B cell (primary cell): ENCODE data around the gene CCNE1. TPM values are rescaled to one million over a fixed set of nuclear protein-coding genes. Genes with fewer than 3 reads are reported as not detected.

Experiments used
- ATAC-seq: fragments of 200-7000 bp; cut with Tn5 transposase; one replicate; pipeline ENCODE4 v1.10.0; 2021; ENCODE audit warnings: low read depth, mild to moderate bottlenecking, moderate number of reproducible peaks, moderate library complexity
- CTCF ChIA-PET: fragments of 350-600 bp; sonication (Branson Sonifier 250); formaldehyde crosslinking; loops from one replicate; lab custom pipeline; 2021; ENCODE audit warnings: antibody characterized with exemption, inconsistent platforms; lab: Charles Lee
- POLR2A ChIA-PET: fragments of 350-600 bp; sonication (Branson Sonifier 250); formaldehyde crosslinking; loops from one replicate; lab custom pipeline; 2021; ENCODE audit warnings: antibody characterized with exemption; lab: Charles Lee
- DNase-seq: peaks from one replicate; pipeline ENCODE4 v3.0.0; 2013
- H2AFZ ChIP-seq: 2 replicates; pipeline ENCODE4 v1.6.1; 2012; ENCODE audit warnings: mild to moderate bottlenecking, low read depth, low read length; ENCODE audit not compliant: insufficient read depth, poor library complexity, severe bottlenecking
- H3K27ac ChIP-seq, 2 donors: 1 replicate in 1 of 2; 2 replicates in 1 of 2; pipeline ENCODE4 v1.5.1; 2012 to 2013; ENCODE audit warnings: low read length in 2 of 2, mild to moderate bottlenecking in 2 of 2, moderate library complexity in 1 of 2
- H3K27me3 ChIP-seq, 4 experiments: fragments of 200-600 bp in 1 of 4; sonication (generic) in 1 of 4; replicated peaks in 1 of 4; 1 replicate in 2 of 4; 2 replicates in 2 of 4; pipeline versions ENCODE4 v1.6.1 to v1.7.0; 2013 to 2016; ENCODE audit warnings: low read length in 3 of 4, mild to moderate bottlenecking in 2 of 4, mixed read lengths in 1 of 4, moderate library complexity in 1 of 4; ENCODE audit not compliant: insufficient read depth in 4 of 4, control insufficient read depth in 3 of 4; ENCODE audit errors: control extremely low read depth in 1 of 4
- H3K36me3 ChIP-seq, 2 experiments: replicated peaks in 1 of 2; 1 replicate in 1 of 2; 2 replicates in 1 of 2; pipeline versions ENCODE4 v1.6.1 to v1.7.1; 2013; ENCODE audit warnings: low read length in 1 of 2; ENCODE audit not compliant: insufficient read depth in 2 of 2, control insufficient read depth in 1 of 2; ENCODE audit errors: control extremely low read depth in 1 of 2, extremely low read depth in 1 of 2
- H3K4me1 ChIP-seq, 2 donors: fragments of 200-600 bp in 1 of 2; sonication (generic) in 1 of 2; 1 replicate in 1 of 2; 2 replicates in 1 of 2; pipeline versions ENCODE4 v1.5.1 to v1.6.1; 2013 to 2017; ENCODE audit warnings: low read length in 2 of 2; ENCODE audit not compliant: control insufficient read depth in 2 of 2, insufficient read depth in 2 of 2
- H3K4me2 ChIP-seq: replicated peaks from 2 replicates; pipeline ENCODE3; 2012; ENCODE audit warnings: mild to moderate bottlenecking, low read depth, low read length; ENCODE audit not compliant: poor library complexity, severe bottlenecking
- H3K4me3 ChIP-seq, 5 experiments: fragments of 200-600 bp in 1 of 5; sonication (generic) in 1 of 5; 1 replicate in 3 of 5; 2 replicates in 2 of 5; pipeline versions ENCODE4 v1.5.1 to v1.7.0; 2011 to 2016; ENCODE audit warnings: low read length in 4 of 5, mild to moderate bottlenecking in 4 of 5, low read depth in 2 of 5, control low read depth in 1 of 5, moderate library complexity in 1 of 5; ENCODE audit not compliant: insufficient read depth in 1 of 5; ENCODE audit errors: control extremely low read depth in 1 of 5, extremely low read depth in 1 of 5
- H3K79me2 ChIP-seq: fragments of 200-600 bp; sonication (generic); one replicate; pipeline ENCODE4 v1.6.0; 2016; ENCODE audit warnings: low read length; ENCODE audit not compliant: control insufficient read depth, insufficient read depth
- H3K9ac ChIP-seq: fragments of 200-600 bp; sonication (generic); 2 replicates; pipeline ENCODE4 v1.6.1; 2017; ENCODE audit warnings: mild to moderate bottlenecking, low read length, moderate library complexity
- H3K9me3 ChIP-seq, 3 donors: one replicate each; pipeline versions ENCODE4 v1.6.1 to v1.7.1; 2013; ENCODE audit warnings: low read length in 2 of 3; ENCODE audit not compliant: control insufficient read depth in 2 of 3, insufficient read depth in 1 of 3; ENCODE audit errors: control extremely low read depth in 1 of 3
- H4K20me1 ChIP-seq: 2 replicates; pipeline ENCODE4 v1.6.0; 2012; ENCODE audit warnings: mild to moderate bottlenecking, low read length; ENCODE audit not compliant: insufficient read depth, control insufficient read depth, poor library complexity, severe bottlenecking
- H3K27ac Mint-ChIP-seq: one replicate; pipeline ENCODE4 v1.8.0; 2021; ENCODE audit warnings: mixed read lengths
- H3K27me3 Mint-ChIP-seq: one replicate; pipeline ENCODE4 v1.8.0; 2021; ENCODE audit warnings: mixed read lengths
- H3K4me1 Mint-ChIP-seq: one replicate; pipeline ENCODE4 v1.8.0; 2021; ENCODE audit warnings: mixed read lengths
- H3K4me3 Mint-ChIP-seq: one replicate; pipeline ENCODE4 v1.8.0; 2021; ENCODE audit warnings: mixed read lengths
- H3K9me3 Mint-ChIP-seq: one replicate; pipeline ENCODE4 v1.8.0; 2022; ENCODE audit warnings: mixed read lengths; ENCODE audit not compliant: insufficient read depth
- CTCF ChIP-seq: fragments of 200-600 bp; IDR thresholded peaks from one replicate; pipeline ENCODE4 v1.8.0; 2022; ENCODE audit warnings: antibody characterized with exemption, mild to moderate bottlenecking
- EZH2 ChIP-seq: IDR thresholded peaks from 2 replicates; pipeline ENCODE4 v1.6.1; 2012; ENCODE audit warnings: borderline replicate concordance, low read depth, mild to moderate bottlenecking, moderate library complexity, low read length; ENCODE audit not compliant: insufficient read depth, poor library complexity, severe bottlenecking
- WGBS: methylation state at CpG from one replicate; pipeline ENCODE4 v1.1.5; 2013; ENCODE audit warnings: missing lambda C conversion rate; ENCODE audit not compliant: insufficient coverage; 5-methylcytosine and 5-hydroxymethylcytosine counted together
- intact Hi-C: fragments of 100-400 bp; cut with micrococcal nuclease; formaldehyde crosslinking; loops from one replicate; pipeline ENCODE4 v1.10.0; 2022
- polyA plus RNA-seq: library from polyadenylated mRNA; depleted of rRNA; stranded (reverse); fragments of >200 nt; gene quantifications from 2 replicates; pipeline ENCODE4 v1.2.3, GENCODE V29; 2012
- total RNA-seq, 2 donors: library from RNA; stranded (reverse); fragments of 120-200 nt in 1 of 2; gene quantifications; 1 replicate in 1 of 2; 2 replicates in 1 of 2; pipeline versions ENCODE4 v1.2.3 to v1.2.4, GENCODE V29; 2013 to 2022

CCNE1 gene
- total and polyA plus RNA-seq, 2 donors (not counting 1 experiment from before 2014, with no cell fraction given) = 2.5 to 2.8 TPM

GRCh38 chr19:29769997-29770396 is 41.8 kb upstream of the CCNE1 start:
- Histone ChIP-seq H3K9ac (no peak overlapping the region), H3K4me3 (no peak overlapping the region), H3K4me1 (no peaks in the 10 kb centered on the region), H3K27me3 (no peaks in the 10 kb centered on the region), H3K79me2 (no peaks in the 10 kb centered on the region), H3K27ac (no peak overlapping the region), H3K36me3 (no peaks in the 10 kb centered on the region), H3K9me3 (no peaks in the 10 kb centered on the region), H4K20me1 (no peaks in the 10 kb centered on the region), H2AFZ (no peak overlapping the region), H3K4me2 (no peak overlapping the region)
- Mint-ChIP-seq H3K27ac (no peak overlapping the region), H3K27me3 (peaks cover 15% of the 10 kb centered on the region), H3K9me3 (no peaks in the 10 kb centered on the region), H3K4me3 (no peak overlapping the region), H3K4me1 (no peaks in the 10 kb centered on the region)
- ATAC-seq = no peak
- TF ChIP-seq CTCF (no peak), EZH2 (no peak)
- DNase-seq = no peak
- POLR2A ChIA-PET = no interaction called here
- intact Hi-C loops = no loop called here
- 95% methylated on average over 7 of the region's 8 CpGs for WGBS
- CTCF ChIA-PET = interaction anchor here (1.8 kb wide), 1 partner anchor 10 kb away, joined by 11 read pairs; no protein-coding TSS in a partner anchor

- CTCF ChIA-PET = interaction anchor here (1.1 to 1.3 kb wide), 2 partner anchors 9 to 102 kb away, joined by 3 to 5 read pairs; no protein-coding TSS in a partner anchor
- WGBS = 62% methylated on average over 2 of the region's 7 CpGs
- H2AFZ ChIP-seq = no peak overlapping the region
- Mint-ChIP-seq H3K4me1 (no peaks in the 10 kb centered on the region), H3K27ac (no peak overlapping the region), H3K4me3 (no peak overlapping the region), H3K27me3 (peaks cover 15% of the 10 kb centered on the region), H3K9me3 (no peaks in the 10 kb centered on the region)
- POLR2A ChIA-PET = no interaction called here
- no peak overlapping the region for H3K4me2 ChIP-seq
- H3K9me3 ChIP-seq = no peaks in the 10 kb centered on the region
- no peaks in the 10 kb centered on the region for H3K79me2 ChIP-seq
- intact Hi-C loops = no loop called here
- TF ChIP-seq EZH2 = no peak
- no peaks in the 10 kb centered on the region for H3K27me3 ChIP-seq
- no peak overlapping the region for H3K27ac ChIP-seq
- no peak overlapping the region for H3K4me3 ChIP-seq
- ATAC-seq = no peak
- H3K4me1 ChIP-seq = no peaks in the 10 kb centered on the region
- no peak overlapping the region for H3K9ac ChIP-seq
- no peaks in the 10 kb centered on the region for H4K20me1 ChIP-seq
- no peak for DNase-seq
- H3K36me3 ChIP-seq = no peaks in the 10 kb centered on the region
These were observed 41.1 kb upstream of the CCNE1 start for GRCh38 chr19:29770648-29771047.
